Neural cell (in vitro differentiated cells): ENCODE measurements around the gene NT5E.

Source experiments
- EZH2 ChIP-seq: fragments of 200-600, 300-800 bp; shearing (Covaris generic), sonication (generic); IDR thresholded peaks from 2 replicates; pipeline ENCODE4 v1.6.1; 2014; ENCODE audit warnings: antibody characterized with exemption, low read length, borderline replicate concordance, mild to moderate bottlenecking; ENCODE audit not compliant: insufficient read depth, poor library complexity, severe bottlenecking
- POLR2AphosphoS5 ChIP-seq: IDR thresholded peaks from 2 replicates; pipeline ENCODE4 v1.6.1; 2012
- TAF1 ChIP-seq: IDR thresholded peaks from 2 replicates; pipeline ENCODE4 v1.6.1; 2012; ENCODE audit warnings: low read depth
- TF ChIP-seq, protein P1 (sequence below): fragments of 450-650 bp; IDR thresholded peaks from 2 replicates; pipeline ENCODE4 v1.5.1; 2014; ENCODE audit warnings: antibody characterized with exemption, mild to moderate bottlenecking, moderate library complexity; ENCODE audit not compliant: poor library complexity, severe bottlenecking
- TF ChIP-seq, protein P2 (sequence below): IDR thresholded peaks from 2 replicates; pipeline ENCODE4 v1.6.1; 2012; ENCODE audit warnings: borderline replicate concordance

DNA sequence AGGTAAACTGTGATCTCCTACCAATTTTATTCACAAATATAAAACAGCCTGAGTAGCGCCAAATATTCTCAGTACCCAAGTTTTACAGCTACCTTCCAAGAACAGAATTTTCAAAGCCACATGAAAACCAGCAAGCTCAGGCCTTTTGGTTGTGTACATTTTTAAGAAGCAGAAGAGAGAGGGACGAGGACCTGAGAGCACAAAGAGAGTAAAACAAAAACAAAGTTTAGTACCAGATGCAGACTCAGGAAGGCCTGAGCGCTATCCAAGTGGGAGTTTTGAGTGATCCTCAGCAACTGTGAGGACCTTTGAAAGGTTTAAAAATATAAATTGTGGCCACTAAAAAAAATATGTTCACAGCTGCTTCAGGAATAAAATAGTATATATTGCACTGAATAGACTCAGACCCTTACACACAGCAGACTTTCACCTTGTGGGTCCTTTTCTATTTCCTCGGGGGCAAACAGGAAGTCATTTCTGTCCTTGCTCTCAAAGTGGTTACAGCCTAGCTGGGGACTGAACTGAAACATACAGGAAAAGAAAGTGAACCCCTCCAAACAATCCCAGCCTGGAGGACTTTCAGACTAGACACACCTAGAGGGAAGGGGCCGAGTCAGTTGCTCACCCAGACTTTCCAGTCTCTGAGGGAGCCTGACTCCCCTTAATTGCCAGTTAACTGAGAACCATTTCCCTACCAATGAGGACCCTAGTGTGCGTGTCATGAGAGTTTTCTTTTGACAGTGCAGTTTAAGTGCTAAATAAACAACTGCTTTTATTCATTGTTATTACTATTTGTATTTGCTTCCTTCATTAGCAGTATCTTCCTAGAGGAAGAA, 48.5 kb upstream of the NT5E start:
- no peak for TF ChIP-seq POLR2AphosphoS5
- TF ChIP-seq EZH2: no peak
- TF ChIP-seq, protein P1, sequence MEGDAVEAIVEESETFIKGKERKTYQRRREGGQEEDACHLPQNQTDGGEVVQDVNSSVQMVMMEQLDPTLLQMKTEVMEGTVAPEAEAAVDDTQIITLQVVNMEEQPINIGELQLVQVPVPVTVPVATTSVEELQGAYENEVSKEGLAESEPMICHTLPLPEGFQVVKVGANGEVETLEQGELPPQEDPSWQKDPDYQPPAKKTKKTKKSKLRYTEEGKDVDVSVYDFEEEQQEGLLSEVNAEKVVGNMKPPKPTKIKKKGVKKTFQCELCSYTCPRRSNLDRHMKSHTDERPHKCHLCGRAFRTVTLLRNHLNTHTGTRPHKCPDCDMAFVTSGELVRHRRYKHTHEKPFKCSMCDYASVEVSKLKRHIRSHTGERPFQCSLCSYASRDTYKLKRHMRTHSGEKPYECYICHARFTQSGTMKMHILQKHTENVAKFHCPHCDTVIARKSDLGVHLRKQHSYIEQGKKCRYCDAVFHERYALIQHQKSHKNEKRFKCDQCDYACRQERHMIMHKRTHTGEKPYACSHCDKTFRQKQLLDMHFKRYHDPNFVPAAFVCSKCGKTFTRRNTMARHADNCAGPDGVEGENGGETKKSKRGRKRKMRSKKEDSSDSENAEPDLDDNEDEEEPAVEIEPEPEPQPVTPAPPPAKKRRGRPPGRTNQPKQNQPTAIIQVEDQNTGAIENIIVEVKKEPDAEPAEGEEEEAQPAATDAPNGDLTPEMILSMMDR: no peak
- TF ChIP-seq TAF1: no peak
- TF ChIP-seq, protein P2, sequence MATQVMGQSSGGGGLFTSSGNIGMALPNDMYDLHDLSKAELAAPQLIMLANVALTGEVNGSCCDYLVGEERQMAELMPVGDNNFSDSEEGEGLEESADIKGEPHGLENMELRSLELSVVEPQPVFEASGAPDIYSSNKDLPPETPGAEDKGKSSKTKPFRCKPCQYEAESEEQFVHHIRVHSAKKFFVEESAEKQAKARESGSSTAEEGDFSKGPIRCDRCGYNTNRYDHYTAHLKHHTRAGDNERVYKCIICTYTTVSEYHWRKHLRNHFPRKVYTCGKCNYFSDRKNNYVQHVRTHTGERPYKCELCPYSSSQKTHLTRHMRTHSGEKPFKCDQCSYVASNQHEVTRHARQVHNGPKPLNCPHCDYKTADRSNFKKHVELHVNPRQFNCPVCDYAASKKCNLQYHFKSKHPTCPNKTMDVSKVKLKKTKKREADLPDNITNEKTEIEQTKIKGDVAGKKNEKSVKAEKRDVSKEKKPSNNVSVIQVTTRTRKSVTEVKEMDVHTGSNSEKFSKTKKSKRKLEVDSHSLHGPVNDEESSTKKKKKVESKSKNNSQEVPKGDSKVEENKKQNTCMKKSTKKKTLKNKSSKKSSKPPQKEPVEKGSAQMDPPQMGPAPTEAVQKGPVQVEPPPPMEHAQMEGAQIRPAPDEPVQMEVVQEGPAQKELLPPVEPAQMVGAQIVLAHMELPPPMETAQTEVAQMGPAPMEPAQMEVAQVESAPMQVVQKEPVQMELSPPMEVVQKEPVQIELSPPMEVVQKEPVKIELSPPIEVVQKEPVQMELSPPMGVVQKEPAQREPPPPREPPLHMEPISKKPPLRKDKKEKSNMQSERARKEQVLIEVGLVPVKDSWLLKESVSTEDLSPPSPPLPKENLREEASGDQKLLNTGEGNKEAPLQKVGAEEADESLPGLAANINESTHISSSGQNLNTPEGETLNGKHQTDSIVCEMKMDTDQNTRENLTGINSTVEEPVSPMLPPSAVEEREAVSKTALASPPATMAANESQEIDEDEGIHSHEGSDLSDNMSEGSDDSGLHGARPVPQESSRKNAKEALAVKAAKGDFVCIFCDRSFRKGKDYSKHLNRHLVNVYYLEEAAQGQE: no peak
